GM19239 (cell line): ENCODE measurements around the gene BMPR1A.
"Not testable (repeated sequence)": the region's sequence is repeated elsewhere in the genome, so short reads cannot be mapped to it uniquely, and the experiment has no call there.

Source experiments
- DNase-seq: peaks from one replicate; pipeline ENCODE4 v3.0.0; 2011; ENCODE audit warnings: low spot score; ENCODE audit not compliant: insufficient read length
- FAIRE-seq: peaks from 2 replicates; lab custom pipeline; 2011; peaks lifted over from hg19 to GRCh38; lab: Jason Lieb, UNC

Gene BMPR1A

DNA sequence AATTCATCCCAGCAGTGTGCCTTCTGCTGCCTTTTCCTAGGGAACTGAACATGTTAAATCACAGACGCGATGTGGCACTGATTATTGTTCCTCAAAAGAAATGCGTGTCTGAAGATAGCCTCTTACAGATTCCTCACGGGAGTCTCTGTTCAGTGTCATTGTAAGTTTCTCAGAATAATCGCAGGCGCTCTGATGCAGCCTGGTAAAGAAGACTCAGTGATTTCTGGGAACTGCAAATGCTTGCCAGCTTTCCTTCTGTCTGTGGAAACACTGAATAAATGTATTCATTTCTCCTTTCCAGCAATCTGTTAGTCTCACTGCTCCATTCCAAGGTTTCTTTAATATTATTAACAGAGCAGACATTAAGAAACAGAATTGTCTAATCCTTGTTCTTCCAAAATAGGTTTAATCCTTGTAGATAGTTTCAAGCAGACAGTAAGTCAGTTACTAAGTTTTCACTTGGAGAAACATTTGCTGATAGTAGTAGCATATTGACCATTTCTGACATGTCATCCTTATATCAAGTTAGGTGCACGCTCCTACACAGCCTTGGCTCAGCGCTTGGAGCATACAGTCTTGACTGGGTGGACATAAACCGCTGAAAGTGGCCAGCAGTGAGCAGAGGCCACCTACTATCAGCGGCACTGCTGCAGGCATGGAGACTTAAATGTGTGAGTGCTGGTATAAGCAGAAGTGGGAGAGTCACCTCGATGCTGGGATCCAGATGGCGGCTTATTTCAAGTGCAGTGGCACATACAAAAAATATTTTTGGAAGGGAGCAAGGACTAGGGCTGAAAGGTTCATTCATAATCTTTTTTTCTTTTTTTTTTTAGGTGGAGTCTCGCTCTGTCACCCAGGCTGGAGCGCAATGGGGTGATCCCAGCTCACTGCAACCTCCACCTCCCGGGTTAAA is 173.3 kb downstream of the BMPR1A start:
- FAIRE-seq (no peak), DNase-seq (no peak)

GRCh38 chr10:86931872-86932271 is 175.5 kb downstream of the BMPR1A start:
- DNase-seq (no peak), FAIRE-seq (no peak)

DNA sequence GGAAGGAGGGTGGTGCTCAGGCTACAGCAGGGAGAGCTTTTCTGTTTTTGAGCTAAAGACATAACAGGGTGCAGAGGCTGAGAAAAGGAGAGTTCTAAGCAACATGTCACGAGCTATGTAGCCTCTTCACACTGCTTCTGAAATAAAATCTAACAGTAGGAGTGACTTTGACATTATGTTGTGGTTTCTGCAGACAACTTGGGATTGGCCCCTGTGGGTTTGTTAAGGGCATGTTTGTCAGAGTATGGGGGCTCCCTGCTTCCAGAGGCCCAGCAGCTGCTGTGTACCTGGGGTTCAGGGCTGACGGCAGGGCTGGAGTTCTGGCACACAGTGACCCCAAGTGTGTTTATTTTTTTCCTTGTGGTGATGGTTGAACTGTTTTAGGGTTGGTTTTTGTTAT is 176.3 kb downstream of the BMPR1A start:
- no peak for DNase-seq
- no peak for FAIRE-seq

GRCh38 chr10:86934162-86934711 is 177.8 kb downstream of the BMPR1A start:
- FAIRE-seq, DNase-seq: not testable (repeated sequence)

DNA sequence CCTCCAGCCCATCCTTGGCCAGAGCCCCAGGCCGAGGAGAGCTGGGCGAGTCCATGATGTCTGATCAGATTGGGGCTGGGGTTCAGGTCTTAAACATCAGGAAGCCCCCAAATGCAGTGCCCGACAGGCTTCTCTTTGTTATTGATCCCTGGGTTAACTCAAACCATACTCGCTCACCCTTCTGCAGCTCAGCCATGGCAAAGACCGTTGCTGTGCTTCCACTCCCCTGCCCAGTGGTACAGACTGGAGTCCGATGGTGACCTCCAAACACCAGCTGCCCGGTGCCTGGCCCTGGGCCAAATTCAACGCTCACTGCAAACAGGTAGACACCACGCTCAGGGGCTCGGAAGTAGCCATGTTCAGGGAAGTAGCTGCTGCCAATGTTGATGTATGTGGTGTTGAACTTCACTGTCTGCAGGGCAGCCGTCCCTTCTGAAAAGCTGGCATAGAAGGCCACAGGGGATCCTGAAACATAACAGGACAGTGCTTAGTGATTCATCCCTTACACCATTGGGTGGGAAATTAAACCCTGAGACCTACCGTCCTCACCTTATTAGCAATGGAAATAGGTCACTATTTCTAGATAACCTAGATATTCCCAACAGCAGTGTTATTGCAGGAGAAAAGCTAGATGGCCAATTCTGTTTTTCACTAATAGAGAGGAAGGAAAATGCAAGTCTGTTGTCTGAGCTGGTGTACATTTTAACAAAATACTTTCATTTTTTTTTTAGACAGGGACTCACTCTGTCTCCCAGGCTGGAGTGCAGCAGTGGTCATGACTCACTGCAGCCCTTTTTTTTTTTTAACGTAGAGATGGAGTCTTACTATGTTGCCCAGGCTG is 180.5 kb downstream of the BMPR1A start:
- FAIRE-seq (no peak), DNase-seq (no peak)

- FAIRE-seq (no peak), DNase-seq (no peak)
Measured at GRCh38 chr10:86937502-86938154, 181.2 kb downstream of the BMPR1A start.

DNA sequence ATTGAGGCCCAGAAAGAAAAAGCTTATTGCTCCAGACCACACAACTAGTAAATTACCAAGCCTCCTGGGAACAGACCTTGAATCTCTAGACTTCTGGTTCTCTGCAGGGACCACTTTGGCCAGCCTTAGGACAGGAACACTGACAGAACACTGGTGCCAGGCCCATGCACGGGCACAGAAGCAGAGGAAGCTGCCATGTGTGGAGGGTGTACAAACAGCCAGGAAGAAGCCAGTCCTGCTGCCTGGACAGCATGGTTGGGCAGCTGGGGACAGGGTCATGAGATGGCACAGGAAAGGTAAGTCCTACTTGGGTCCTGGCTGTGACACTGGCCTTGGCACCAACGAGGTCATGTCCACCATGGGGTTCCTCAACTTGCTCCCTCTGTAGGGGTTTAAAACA is 181.8 kb downstream of the BMPR1A start:
- DNase-seq: no peak
- FAIRE-seq: no peak

DNA sequence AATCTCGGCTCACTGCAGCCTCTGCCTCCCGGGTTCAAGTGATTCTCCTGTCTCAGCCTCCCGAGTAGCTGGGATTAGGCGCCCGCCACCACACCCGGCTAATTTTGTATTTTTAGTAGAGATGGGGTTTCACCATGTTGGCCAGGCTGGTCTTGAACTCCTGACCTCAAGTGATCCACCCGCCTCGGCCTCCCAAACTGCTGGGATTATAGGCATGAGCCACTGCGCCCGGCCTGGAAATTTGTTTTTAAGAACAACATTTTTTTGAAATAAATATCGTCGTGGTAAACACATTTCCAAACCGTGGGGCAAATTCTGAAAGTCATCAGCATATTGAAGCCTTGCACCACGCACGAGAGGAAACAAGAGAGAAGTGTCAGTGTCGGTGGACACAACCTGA is 183.7 kb downstream of the BMPR1A start:
- FAIRE-seq, DNase-seq: not testable (repeated sequence)

DNA sequence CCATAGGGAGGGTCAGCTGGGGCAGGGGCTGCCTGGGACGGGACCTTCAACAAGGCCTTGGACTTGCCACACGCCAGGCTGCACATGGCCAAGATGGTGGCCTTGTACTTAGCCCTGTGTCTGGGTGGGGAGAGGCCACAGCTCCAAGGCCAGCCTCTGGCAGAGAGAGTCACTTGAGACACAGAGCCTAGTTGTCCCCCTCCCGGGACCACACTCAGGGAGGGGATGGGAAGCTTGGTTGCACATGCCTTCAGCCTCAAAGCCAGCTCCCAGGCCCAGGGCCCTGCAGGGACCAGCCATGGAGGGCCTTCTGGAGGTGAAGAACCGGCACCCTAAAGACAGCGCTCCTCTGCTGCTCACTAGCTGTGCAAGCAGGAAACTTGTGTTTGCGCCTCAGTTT is 184.3 kb downstream of the BMPR1A start:
- DNase-seq (no peak), FAIRE-seq (no peak)

GRCh38 chr10:86941426-86941825 is 185.0 kb downstream of the BMPR1A start:
- no peak for DNase-seq
- no peak for FAIRE-seq

- FAIRE-seq: no peak
- DNase-seq: no peak
Measured at GRCh38 chr10:86941991-86942421, 185.6 kb downstream of the BMPR1A start.

DNA sequence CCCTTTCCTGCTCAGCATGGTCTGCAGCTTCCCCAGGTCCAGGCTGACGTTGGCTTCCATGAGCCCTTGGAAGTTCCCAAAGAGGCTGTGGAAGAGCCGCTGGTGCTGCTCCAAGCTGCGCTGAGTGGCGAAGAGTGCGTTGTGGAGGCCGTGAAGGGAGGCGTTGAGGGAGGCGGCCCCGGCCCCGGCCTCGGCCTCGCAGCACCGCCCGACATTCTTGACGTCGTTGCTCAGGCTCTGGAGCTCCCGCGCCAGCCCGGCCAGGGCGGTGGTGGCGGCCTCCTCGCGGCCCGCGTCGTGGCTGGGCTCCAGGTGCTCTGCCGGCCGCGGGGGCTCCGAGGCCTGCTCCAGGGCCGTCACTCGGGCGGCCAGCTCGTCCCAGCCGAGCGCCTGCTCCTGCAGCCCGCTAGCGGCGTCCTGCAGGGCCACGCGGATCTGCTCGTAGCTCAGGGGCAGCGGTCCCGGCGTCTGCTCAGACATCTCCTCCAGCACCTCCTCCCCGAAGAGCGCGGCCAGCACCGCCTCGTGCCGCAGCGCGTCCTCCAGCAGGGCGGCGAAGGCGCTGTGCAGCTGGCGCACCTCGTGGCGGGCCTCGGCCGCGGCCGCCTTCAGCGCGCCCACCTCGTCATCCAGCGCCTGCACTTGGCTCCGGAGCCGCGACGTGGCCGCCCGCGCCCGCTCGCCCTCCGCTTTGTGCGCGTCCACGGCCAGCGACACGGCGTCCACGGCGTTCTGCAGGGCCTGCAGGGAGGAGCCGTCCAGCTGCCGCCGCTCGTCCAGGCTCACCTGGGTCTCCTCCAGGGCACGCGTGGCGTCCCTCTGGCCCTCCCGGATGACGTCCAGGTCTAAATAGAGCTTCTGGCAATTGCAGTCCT is 186.3 kb downstream of the BMPR1A start:
- FAIRE-seq (no peak), DNase-seq (no peak)

- FAIRE-seq: no peak
Measured at GRCh38 chr10:86943316-86944030, 187.1 kb downstream of the BMPR1A start.

DNA sequence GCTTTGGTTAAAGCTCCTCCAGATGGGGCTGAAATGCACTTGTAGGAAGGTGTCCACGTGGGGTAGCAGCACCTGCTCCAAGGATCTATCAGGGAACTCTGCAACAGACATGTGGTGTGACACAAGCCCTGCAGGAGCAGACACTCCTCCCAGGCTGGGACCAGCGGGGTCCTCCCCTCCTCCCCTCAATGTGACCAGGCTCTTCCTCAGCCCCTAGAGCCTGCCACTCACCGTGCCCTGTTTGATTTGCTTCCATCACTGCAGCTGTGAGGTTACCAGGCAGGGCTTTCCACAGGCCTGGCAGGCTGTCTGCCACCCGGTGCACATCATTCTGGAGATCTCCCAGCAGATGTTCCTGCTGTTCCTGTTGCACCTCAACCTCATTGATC is 187.6 kb downstream of the BMPR1A start:
- DNase-seq (no peak), FAIRE-seq (no peak)

More at GRCh38 chr10:86943316-86944030, 187.1 kb downstream of the BMPR1A start:
- DNase-seq: no peak

DNA sequence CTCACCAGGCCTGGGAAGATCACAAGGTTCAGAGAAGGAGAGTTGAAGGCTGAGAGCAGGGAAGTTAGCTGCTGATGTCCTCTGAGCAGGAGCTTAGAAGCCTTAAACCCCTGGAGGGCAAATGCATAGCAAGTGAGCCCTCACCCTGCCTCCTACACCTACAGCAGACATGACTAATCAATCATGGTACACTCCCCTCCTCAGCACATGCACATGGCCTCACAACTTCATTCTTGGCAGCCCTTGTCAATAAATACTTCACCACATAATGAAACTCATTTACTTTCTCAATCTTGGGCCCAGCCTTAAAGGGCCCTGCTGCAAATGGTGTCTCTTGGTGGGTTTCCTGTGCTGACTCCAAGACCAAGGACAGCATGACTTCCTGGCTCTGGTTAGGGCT is 188.1 kb downstream of the BMPR1A start:
- DNase-seq: no peak

GRCh38 chr10:86944907-86945306 is 188.5 kb downstream of the BMPR1A start:
- DNase-seq (no peak), FAIRE-seq (no peak)

More for the DNA sequence above, 188.1 kb downstream of the BMPR1A start:
- no peak for FAIRE-seq

DNA sequence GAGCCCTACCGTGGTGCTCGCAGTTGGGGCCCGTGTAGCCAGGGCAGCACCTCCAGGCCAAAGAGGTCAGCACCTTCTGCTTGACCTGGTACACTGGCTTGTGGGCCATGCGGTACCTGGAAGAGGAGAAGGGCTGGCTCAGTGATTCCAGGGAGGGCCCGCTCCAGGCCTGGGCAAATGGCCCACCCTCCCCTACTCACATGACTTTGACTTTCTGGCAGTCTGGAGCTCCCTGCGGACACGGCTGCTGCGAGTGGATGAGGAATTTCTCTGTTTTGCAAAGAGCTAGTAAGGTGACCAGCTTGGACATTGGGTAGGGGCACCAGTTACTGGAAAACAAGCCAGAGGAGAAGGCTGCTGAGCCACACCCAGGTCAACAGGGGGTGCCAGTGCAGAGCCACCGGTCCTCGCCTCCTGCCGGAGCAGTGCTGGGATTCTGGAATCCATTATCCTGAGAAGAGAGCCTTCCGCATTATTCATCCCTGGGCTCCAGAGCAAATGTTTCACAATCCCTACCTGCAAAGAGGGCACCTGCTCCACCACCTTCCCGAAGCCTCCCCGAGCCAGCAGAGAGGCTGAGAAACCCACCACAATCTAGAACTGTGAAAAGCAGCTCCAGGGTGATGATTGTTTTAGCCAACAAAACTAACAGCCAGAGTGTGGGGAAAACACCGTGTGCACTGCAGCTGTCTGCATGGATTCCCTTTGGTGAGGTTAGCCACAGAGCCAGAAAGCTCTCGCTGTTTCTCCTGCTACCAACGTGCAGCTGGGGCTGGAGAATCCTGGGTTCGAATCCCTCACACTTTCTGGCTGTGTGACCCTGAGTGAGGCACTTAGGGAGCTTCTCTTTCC is 189.2 kb downstream of the BMPR1A start:
- no peak for DNase-seq
- FAIRE-seq: no peak
